Stimulated activated CD4-positive, alpha-beta T cell treated with anti-CD3 and anti-CD28 coated beads, Interleukin-12 subunit alpha, Interleukin-12 subunit beta, amount 100 ng/mL, for 4 hours (primary cell): ENCODE data around the gene PCED1B.
"Not testable (repeated sequence)": the region's sequence is repeated elsewhere in the genome, so short reads cannot be mapped to it uniquely, and the experiment has no call there.

Experiments
- DNase-seq: peaks from one replicate; pipeline ENCODE4 v3.0.0-alpha.2; 2020

The PCED1B gene

GRCh38 chr12:47095446-47096236, 16.2 kb downstream of the PCED1B start:
- DNase-seq: no peak

GRCh38 chr12:47097276-47097896, 18.0 kb downstream of the PCED1B start:
- DNase-seq: no peak

GRCh38 chr12:47098099-47098498, 18.7 kb downstream of the PCED1B start:
- no peak for DNase-seq

GRCh38 chr12:47099610-47100009, 20.2 kb downstream of the PCED1B start:
- no peak for DNase-seq

GRCh38 chr12:47100160-47100559, 20.7 kb downstream of the PCED1B start:
- no peak for DNase-seq

GRCh38 chr12:47102406-47102805, 23.0 kb downstream of the PCED1B start:
- no peak for DNase-seq

- no peak for DNase-seq
Measured at GRCh38 chr12:47102845-47103651, 23.6 kb downstream of the PCED1B start.

GRCh38 chr12:47105914-47106674, 26.7 kb downstream of the PCED1B start:
- no peak for DNase-seq

- DNase-seq: no peak
Measured at GRCh38 chr12:47107446-47107845, 28.0 kb downstream of the PCED1B start.

GRCh38 chr12:47107926-47108325, 28.5 kb downstream of the PCED1B start:
- no peak for DNase-seq

- no peak for DNase-seq
Measured at GRCh38 chr12:47110011-47110541, 30.7 kb downstream of the PCED1B start.

- DNase-seq: no peak
Measured at GRCh38 chr12:47110718-47111391, 31.4 kb downstream of the PCED1B start.

GRCh38 chr12:47111392-47111778, 32.0 kb downstream of the PCED1B start:
- DNase-seq: no peak

- DNase-seq: no peak
Measured at GRCh38 chr12:47111854-47112253, 32.4 kb downstream of the PCED1B start.

GRCh38 chr12:47112679-47113078, 33.3 kb downstream of the PCED1B start:
- no peak for DNase-seq

- no peak for DNase-seq
Measured at GRCh38 chr12:47114481-47114892, 35.1 kb downstream of the PCED1B start.

- DNase-seq: not testable (repeated sequence)
Measured at GRCh38 chr12:47117305-47117704, 37.9 kb downstream of the PCED1B start.

- no peak for DNase-seq
Measured at GRCh38 chr12:47120736-47121135, 41.3 kb downstream of the PCED1B start.

GRCh38 chr12:47121146-47121545, 41.7 kb downstream of the PCED1B start:
- no peak for DNase-seq

GRCh38 chr12:47122602-47123001, 43.2 kb downstream of the PCED1B start:
- no peak for DNase-seq

GRCh38 chr12:47123730-47124129, 44.3 kb downstream of the PCED1B start:
- no peak for DNase-seq

GRCh38 chr12:47124451-47124850, 45.0 kb downstream of the PCED1B start:
- no peak for DNase-seq
